ENCODE results near the gene CDKN3. TPM values are rescaled to one million over a fixed set of nuclear protein-coding genes. Genes with fewer than 3 reads are reported as not detected.
"Not testable (repeated sequence)": the region's sequence is repeated elsewhere in the genome, so short reads cannot be mapped to it uniquely, and the experiment has no call there.

Gene CDKN3
- polyA plus RNA-seq, 1 experiment, result 28.7 TPM

GRCh38 chr14:54451121-54451601 lies 54.4 kb downstream of the CDKN3 start:
- CTCF ChIA-PET, result interaction anchor here (0.6 to 1.0 kb wide), 4 partner anchors 26 to 434 kb away, joined by 3 read pairs; no protein-coding TSS in a partner anchor
- Histone ChIP-seq H3K4me3 (ENCODE audit: low read depth, low read length) (no peak overlapping the region), H3K27me3 (ENCODE audit: control insufficient read depth, insufficient read depth, low read length) (no peaks in the 10 kb centered on the region), H3K36me3 (ENCODE audit: control insufficient read depth, insufficient read depth, low read length) (no peaks in the 10 kb centered on the region)
- TF ChIP-seq CTCF (IDR thresholded peaks at IDR 0.05; ENCODE audit: insufficient read depth, low read depth, low read length), result no peak
- no peak for DNase-seq (ENCODE audit: low read depth)
- POLR2A ChIA-PET, result no interaction called here

GRCh38 chr14:54451961-54452360 lies 55.2 kb downstream of the CDKN3 start:
- TF ChIP-seq CTCF (IDR thresholded peaks at IDR 0.05; ENCODE audit: insufficient read depth, low read depth, low read length), result no peak
- Histone ChIP-seq H3K4me3 (ENCODE audit: low read depth, low read length) (no peak overlapping the region), H3K27me3 (ENCODE audit: control insufficient read depth, insufficient read depth, low read length) (no peaks in the 10 kb centered on the region), H3K36me3 (ENCODE audit: control insufficient read depth, insufficient read depth, low read length) (no peaks in the 10 kb centered on the region)
- no peak for DNase-seq (ENCODE audit: low read depth)
- POLR2A ChIA-PET, result no interaction called here
- CTCF ChIA-PET, result interaction anchor here (0.6 kb wide), 2 partner anchors 25 to 99 kb away, joined by 3 to 4 read pairs; no protein-coding TSS in a partner anchor

- CTCF ChIA-PET, result no interaction called here
- POLR2A ChIA-PET, result no interaction called here
Observed at GRCh38 chr14:54453252-54453651, 56.4 kb downstream of the CDKN3 start.

GRCh38 chr14:54453990-54454389 lies 57.2 kb downstream of the CDKN3 start:
- POLR2A ChIA-PET; DNase-seq (ENCODE audit: low read depth): not testable (repeated sequence)

More at GRCh38 chr14:54453252-54453651, 56.4 kb downstream of the CDKN3 start:
- Histone ChIP-seq H3K4me3 (ENCODE audit: low read depth, low read length) (no peak overlapping the region), H3K27me3 (ENCODE audit: control insufficient read depth, insufficient read depth, low read length) (no peaks in the 10 kb centered on the region), H3K36me3 (ENCODE audit: control insufficient read depth, insufficient read depth, low read length) (no peaks in the 10 kb centered on the region)
- TF ChIP-seq CTCF (IDR thresholded peaks at IDR 0.05; ENCODE audit: insufficient read depth, low read depth, low read length), result no peak
- no peak for DNase-seq (ENCODE audit: low read depth)

GRCh38 chr14:54455363-54455762 lies 58.6 kb downstream of the CDKN3 start:
- DNase-seq (ENCODE audit: low read depth), result no peak
- Histone ChIP-seq H3K4me3 (ENCODE audit: low read depth, low read length) (no peak overlapping the region), H3K36me3 (ENCODE audit: control insufficient read depth, insufficient read depth, low read length) (no peaks in the 10 kb centered on the region), H3K27me3 (ENCODE audit: control insufficient read depth, insufficient read depth, low read length) (no peaks in the 10 kb centered on the region)
- no peak for TF ChIP-seq CTCF (IDR thresholded peaks at IDR 0.05; ENCODE audit: insufficient read depth, low read depth, low read length)
- ChIA-PET CTCF (no interaction called here), POLR2A (no interaction called here)

More at GRCh38 chr14:54453990-54454389, 57.2 kb downstream of the CDKN3 start:
- H3K27me3 ChIP-seq (ENCODE audit: control insufficient read depth, insufficient read depth, low read length); H3K36me3 ChIP-seq (ENCODE audit: control insufficient read depth, insufficient read depth, low read length); CTCF ChIA-PET; H3K4me3 ChIP-seq (ENCODE audit: low read depth, low read length): not testable (repeated sequence)

GRCh38 chr14:54456820-54457608 lies 60.2 kb downstream of the CDKN3 start:
- POLR2A ChIA-PET; DNase-seq (ENCODE audit: low read depth); H3K36me3 ChIP-seq (ENCODE audit: control insufficient read depth, insufficient read depth, low read length); H3K27me3 ChIP-seq (ENCODE audit: control insufficient read depth, insufficient read depth, low read length); H3K4me3 ChIP-seq (ENCODE audit: low read depth, low read length): not testable (repeated sequence)
- CTCF ChIA-PET, result interaction anchor here (0.6 to 0.9 kb wide), 2 partner anchors 33 to 317 kb away, joined by 3 read pairs; no protein-coding TSS in a partner anchor
